Nephron progenitor cell (in vitro differentiated cells): ENCODE results near the gene JAG1.

Experiments
- DNase-seq: peaks from one replicate; pipeline ENCODE4 v3.0.0; 2021
- H3K27ac Mint-ChIP-seq: 2 replicates; pipeline ENCODE4 v1.8.0; 2021; ENCODE audit warnings: mild to moderate bottlenecking, moderate library complexity, mixed read lengths
- H3K27me3 Mint-ChIP-seq: 2 replicates; pipeline ENCODE4 v1.8.0; 2021; ENCODE audit warnings: mild to moderate bottlenecking, low read depth, mixed read lengths; ENCODE audit not compliant: poor library complexity
- H3K36me3 Mint-ChIP-seq: 2 replicates; pipeline ENCODE4 v1.8.0; 2021; ENCODE audit warnings: low read depth, mixed read lengths
- H3K4me1 Mint-ChIP-seq: 2 replicates; pipeline ENCODE4 v1.8.0; 2021; ENCODE audit warnings: mixed read lengths
- H3K4me3 Mint-ChIP-seq: 2 replicates; pipeline ENCODE4 v1.8.0; 2021; ENCODE audit warnings: mild to moderate bottlenecking, moderate library complexity, mixed read lengths
- H3K9me3 Mint-ChIP-seq: 2 replicates; pipeline ENCODE4 v1.8.0; 2021; ENCODE audit warnings: mild to moderate bottlenecking, moderate library complexity, mixed read lengths
- CTCF ChIP-seq: fragments of 200-600 bp; sonication (generic); IDR thresholded peaks from 2 replicates; pipeline ENCODE4 v1.5.0; 2021; ENCODE audit warnings: antibody characterized with exemption

JAG1 gene

GRCh38 chr20:10665791-10666190 is 8.0 kb downstream of the JAG1 start:
- Mint-ChIP-seq H3K4me3 (peak overlapping the region; percentile 71), H3K9me3 (no peaks in the 10 kb centered on the region), H3K27me3 (no peaks in the 10 kb centered on the region), H3K4me1 (peaks cover 98% of the 10 kb centered on the region), H3K36me3 (peaks cover 67% of the 10 kb centered on the region), H3K27ac (peak overlapping the region; percentile 97)
- DNase-seq, result no peak
- no peak for TF ChIP-seq CTCF

GRCh38 chr20:10665027-10665561 is 8.7 kb downstream of the JAG1 start:
- DNase-seq, result no peak
- Mint-ChIP-seq H3K9me3 (no peaks in the 10 kb centered on the region), H3K4me1 (peaks cover 98% of the 10 kb centered on the region), H3K36me3 (peaks cover 74% of the 10 kb centered on the region), H3K27ac (peak overlapping the region; percentile 97), H3K4me3 (peak overlapping the region; percentile 70), H3K27me3 (no peaks in the 10 kb centered on the region)
- TF ChIP-seq CTCF, result no peak

- peak overlapping the region; percentile 97 for H3K27ac Mint-ChIP-seq
Measured at GRCh38 chr20:10663756-10664155, 10.0 kb downstream of the JAG1 start.

DNA sequence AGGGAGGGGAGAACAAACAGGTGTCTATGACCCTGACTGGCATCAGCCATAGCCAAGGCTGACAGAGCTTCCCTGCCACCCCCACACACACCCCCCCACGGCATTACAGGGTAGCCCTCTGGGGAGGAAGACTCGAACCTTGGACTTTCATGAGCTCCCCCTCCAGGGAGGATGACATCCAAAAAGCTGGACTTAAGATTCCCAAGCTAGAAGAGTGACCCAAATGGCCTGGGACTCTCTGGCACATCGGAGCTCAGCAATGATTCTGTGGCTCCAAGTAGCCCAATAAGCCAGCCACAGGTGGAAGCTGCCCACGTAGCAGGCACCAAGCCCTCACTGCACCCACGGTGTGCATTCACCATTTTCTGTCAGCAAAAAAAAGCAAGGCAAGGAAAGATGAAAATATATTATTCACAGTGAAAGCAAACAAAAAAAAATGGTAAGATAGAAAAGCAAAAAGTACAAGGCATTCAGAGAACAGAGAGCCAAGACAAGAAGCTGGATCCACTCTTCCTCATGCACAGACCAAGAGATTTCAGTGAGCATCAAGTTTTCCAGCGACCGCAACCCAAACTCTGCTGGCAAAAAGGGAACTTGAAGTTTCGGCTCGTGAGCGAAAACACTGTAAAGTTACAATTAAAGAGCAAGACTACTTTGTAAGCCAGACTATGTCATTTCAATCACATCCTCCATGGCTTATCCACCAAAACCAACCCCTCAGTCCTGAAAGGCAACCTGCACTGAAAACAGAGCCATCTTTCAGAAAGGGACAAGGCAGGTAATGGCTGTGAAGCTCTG is 10.9 kb downstream of the JAG1 start:
- H3K27ac Mint-ChIP-seq, result peak overlapping the region; percentile 68
- no peak for DNase-seq
- peaks cover 98% of the 10 kb centered on the region for H3K4me1 Mint-ChIP-seq
- H3K36me3 Mint-ChIP-seq, result peaks cover 85% of the 10 kb centered on the region
- H3K9me3 Mint-ChIP-seq, result no peaks in the 10 kb centered on the region
- TF ChIP-seq CTCF, result no peak
- no peak overlapping the region for H3K4me3 Mint-ChIP-seq
- peaks cover 3% of the 10 kb centered on the region for H3K27me3 Mint-ChIP-seq

More at GRCh38 chr20:10663756-10664155, 10.0 kb downstream of the JAG1 start:
- Mint-ChIP-seq H3K4me3 (peak overlapping the region; percentile 18), H3K27me3 (no peaks in the 10 kb centered on the region), H3K4me1 (peaks cover 98% of the 10 kb centered on the region), H3K9me3 (no peaks in the 10 kb centered on the region), H3K36me3 (peaks cover 80% of the 10 kb centered on the region)
- no peak for TF ChIP-seq CTCF
- no peak for DNase-seq

GRCh38 chr20:10662151-10662550 is 11.6 kb downstream of the JAG1 start:
- Mint-ChIP-seq H3K27ac (no peak overlapping the region), H3K4me1 (peaks cover 98% of the 10 kb centered on the region), H3K9me3 (no peaks in the 10 kb centered on the region), H3K27me3 (peaks cover 3% of the 10 kb centered on the region), H3K4me3 (no peak overlapping the region), H3K36me3 (peaks cover 93% of the 10 kb centered on the region)
- no peak for TF ChIP-seq CTCF
- DNase-seq, result no peak

GRCh38 chr20:10661261-10661660 is 12.5 kb downstream of the JAG1 start:
- Mint-ChIP-seq H3K9me3 (no peaks in the 10 kb centered on the region), H3K27me3 (peaks cover 3% of the 10 kb centered on the region), H3K4me1 (peaks cover 98% of the 10 kb centered on the region), H3K27ac (peak overlapping the region; percentile 80), H3K4me3 (no peak overlapping the region), H3K36me3 (peaks cover 95% of the 10 kb centered on the region)
- no peak for TF ChIP-seq CTCF
- no peak for DNase-seq
